GM12872 (cell line): ENCODE measurements around the gene TIAM1.

Experiments used
- TF ChIP-seq, protein P1 (sequence below): IDR thresholded peaks from 3 replicates; pipeline ENCODE4 v1.5.1; 2011; ENCODE audit warnings: low read depth, mild to moderate bottlenecking, low read length, moderate library complexity; ENCODE audit not compliant: insufficient read depth

The TIAM1 gene

DNA sequence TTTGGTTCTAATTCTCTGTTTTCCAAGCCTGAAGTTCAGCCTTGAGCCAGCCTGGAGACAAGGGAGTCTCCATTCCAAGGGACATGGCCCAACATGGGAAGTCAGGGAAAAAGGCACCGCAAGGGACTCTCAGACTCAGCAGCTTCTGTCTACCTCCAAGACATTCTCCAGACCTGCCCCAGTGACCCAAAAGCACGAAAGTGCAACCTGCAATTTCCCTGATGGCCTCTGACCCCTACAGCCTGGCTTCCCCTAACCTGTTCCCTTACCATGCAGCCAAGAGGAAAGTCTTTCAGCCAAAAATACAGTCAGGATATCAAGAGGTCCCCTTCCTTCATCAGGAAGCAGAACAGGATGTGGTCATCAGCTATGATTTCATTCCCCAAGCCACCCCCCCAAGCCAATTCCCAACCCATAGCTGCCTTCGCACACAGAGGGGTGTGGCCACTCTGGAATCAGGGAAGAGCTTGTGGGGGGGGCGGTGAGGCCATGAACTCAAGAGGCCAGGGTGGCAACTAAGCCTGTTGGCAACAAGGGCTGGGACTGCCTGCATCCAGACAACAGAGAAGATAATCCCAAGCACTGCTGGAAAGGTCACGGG is 59.2 kb downstream of the TIAM1 start:
- TF ChIP-seq, protein P1, sequence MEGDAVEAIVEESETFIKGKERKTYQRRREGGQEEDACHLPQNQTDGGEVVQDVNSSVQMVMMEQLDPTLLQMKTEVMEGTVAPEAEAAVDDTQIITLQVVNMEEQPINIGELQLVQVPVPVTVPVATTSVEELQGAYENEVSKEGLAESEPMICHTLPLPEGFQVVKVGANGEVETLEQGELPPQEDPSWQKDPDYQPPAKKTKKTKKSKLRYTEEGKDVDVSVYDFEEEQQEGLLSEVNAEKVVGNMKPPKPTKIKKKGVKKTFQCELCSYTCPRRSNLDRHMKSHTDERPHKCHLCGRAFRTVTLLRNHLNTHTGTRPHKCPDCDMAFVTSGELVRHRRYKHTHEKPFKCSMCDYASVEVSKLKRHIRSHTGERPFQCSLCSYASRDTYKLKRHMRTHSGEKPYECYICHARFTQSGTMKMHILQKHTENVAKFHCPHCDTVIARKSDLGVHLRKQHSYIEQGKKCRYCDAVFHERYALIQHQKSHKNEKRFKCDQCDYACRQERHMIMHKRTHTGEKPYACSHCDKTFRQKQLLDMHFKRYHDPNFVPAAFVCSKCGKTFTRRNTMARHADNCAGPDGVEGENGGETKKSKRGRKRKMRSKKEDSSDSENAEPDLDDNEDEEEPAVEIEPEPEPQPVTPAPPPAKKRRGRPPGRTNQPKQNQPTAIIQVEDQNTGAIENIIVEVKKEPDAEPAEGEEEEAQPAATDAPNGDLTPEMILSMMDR, result no peak

DNA sequence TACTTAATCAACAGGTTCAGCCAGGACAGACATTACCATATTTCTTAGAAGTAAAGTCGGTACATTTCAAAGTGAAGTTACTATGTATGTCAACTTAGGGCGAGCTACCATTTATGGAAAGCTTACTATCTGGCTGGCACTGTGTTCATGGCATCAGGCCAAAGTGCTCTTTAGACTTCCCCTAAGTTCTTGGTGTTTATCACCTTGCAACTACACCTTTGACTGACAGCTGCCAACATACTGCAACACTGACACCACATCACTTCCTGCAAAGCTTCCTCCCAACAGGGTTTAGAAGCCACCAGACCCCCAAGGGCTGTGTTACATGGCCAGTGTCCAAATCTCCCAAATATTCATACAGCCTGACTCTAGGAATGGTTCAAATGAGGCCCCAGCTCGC is 61.0 kb downstream of the TIAM1 start:
- TF ChIP-seq, protein P1, result no peak

- TF ChIP-seq, protein P1, result no peak
Observed at GRCh38 chr21:31282095-31282709, 61.9 kb downstream of the TIAM1 start.

DNA sequence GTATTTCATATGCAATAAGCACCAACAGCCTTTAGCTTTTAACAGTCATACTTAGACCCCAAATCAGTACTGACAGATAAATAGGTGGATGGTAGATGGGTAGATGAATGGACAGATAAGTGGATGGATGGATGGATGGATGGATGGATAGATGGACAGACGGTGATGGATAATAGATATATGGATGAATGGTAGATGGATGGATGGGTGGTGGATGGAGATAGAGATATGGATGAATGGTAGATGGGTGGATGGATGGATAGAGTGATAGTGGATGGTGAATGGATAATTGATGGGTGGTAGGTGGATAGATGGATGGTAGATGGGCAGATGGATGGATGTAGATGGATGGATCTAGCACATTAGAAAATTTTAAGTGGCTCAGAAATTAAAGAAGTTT is 62.5 kb downstream of the TIAM1 start:
- TF ChIP-seq, protein P1, result no peak

DNA sequence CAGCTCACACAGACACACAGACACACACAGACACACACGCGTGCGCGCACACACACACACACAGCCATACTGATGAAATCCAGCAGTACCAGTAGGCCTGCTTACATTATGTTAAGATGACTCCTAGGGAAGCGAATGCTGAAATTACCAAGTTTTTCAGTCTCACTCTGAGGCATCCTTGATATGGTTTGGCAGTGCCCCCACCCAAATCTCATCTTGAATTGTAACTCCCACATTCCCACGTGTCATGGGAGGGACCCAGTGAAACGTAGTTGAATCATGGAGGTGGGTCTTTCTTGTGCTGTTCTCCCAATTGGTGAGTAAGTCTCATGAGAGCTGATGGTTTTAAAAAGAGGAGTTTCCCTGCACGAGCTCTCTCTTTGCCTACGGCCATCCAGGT is 64.1 kb downstream of the TIAM1 start:
- TF ChIP-seq, protein P1, result no peak

DNA sequence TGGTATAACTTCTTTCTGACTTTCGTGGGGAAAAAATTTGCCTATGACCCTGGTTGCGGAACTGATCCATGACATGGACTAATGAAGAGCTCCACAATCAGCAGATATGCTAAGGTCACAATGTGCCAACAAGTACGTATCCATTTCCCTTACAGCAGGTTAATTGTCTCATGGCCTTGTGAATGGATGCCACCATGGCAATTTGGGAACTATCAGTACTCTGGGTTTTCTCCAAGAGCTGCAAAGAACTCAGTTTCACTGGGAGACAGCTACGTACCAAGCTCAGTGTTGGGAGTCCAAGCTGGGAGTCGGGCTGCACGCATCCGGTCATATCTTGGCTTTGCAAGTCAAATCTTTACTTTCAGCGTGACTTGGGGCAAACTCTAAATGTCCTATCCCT is 64.8 kb downstream of the TIAM1 start:
- TF ChIP-seq, protein P1, result no peak

DNA sequence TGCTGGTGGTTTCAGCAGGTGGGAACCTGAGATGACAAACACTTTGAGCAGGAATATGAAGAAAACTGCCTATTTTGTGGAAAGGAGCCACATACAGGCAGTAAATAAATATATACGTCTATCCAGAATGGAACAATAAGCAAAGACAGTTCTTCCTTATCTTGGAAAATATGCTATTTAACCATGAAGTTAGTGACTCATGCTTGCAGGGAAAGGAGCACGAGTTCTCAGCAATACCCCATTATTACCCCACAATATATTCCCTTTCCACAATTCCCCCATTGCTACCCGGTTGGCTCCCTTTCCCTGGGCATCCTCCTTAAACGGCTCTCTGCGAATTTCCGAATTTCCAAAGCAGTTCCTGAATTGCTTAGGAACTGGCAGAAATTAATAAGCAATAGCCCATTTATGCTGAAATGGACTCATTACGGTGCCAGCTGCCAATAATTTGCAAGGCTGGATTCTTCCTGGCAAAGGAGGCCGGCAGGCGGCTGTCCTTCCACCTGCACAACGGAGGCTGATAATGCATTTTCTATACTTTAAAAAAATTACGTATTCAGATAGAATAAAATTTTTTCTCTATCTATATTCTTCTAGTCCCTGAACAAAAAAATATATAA is 65.4 kb downstream of the TIAM1 start:
- TF ChIP-seq, protein P1, result no peak
